Measurements from ENCODE around the gene FNTB. TPM values are rescaled to one million over a fixed set of nuclear protein-coding genes. Genes with fewer than 3 reads are reported as not detected.

Gene FNTB
- total RNA-seq, 1 donor from 2014 or later = 21.6 TPM

- no peaks in the 10 kb centered on the region for H3K27me3 Mint-ChIP-seq (ENCODE audit: low read depth)
- no peak for DNase-seq (ENCODE audit: low spot score)
- no peak overlapping the region for H3K27ac Mint-ChIP-seq (ENCODE audit: unreplicated experiment)
- H3K36me3 Mint-ChIP-seq (ENCODE audit: low read depth) = peaks cover 17% of the 10 kb centered on the region
- H3K4me1 Mint-ChIP-seq (ENCODE audit: low read depth) = peaks cover 33% of the 10 kb centered on the region
- H3K9me3 Mint-ChIP-seq (ENCODE audit: low read depth) = no peaks in the 10 kb centered on the region
- no peak overlapping the region for H3K4me3 Mint-ChIP-seq (ENCODE audit: unreplicated experiment)
- TF ChIP-seq, protein P1, sequence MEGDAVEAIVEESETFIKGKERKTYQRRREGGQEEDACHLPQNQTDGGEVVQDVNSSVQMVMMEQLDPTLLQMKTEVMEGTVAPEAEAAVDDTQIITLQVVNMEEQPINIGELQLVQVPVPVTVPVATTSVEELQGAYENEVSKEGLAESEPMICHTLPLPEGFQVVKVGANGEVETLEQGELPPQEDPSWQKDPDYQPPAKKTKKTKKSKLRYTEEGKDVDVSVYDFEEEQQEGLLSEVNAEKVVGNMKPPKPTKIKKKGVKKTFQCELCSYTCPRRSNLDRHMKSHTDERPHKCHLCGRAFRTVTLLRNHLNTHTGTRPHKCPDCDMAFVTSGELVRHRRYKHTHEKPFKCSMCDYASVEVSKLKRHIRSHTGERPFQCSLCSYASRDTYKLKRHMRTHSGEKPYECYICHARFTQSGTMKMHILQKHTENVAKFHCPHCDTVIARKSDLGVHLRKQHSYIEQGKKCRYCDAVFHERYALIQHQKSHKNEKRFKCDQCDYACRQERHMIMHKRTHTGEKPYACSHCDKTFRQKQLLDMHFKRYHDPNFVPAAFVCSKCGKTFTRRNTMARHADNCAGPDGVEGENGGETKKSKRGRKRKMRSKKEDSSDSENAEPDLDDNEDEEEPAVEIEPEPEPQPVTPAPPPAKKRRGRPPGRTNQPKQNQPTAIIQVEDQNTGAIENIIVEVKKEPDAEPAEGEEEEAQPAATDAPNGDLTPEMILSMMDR (IDR thresholded peaks at IDR 0.05) = no peak
Measured at GRCh38 chr14:65007202-65007601, 20.5 kb downstream of the FNTB start.

- Mint-ChIP-seq H3K27ac (ENCODE audit: unreplicated experiment) (no peak overlapping the region), H3K36me3 (ENCODE audit: low read depth) (peaks cover 24% of the 10 kb centered on the region), H3K4me1 (ENCODE audit: low read depth) (peaks cover 16% of the 10 kb centered on the region), H3K27me3 (ENCODE audit: low read depth) (no peaks in the 10 kb centered on the region), H3K4me3 (ENCODE audit: unreplicated experiment) (no peak overlapping the region), H3K9me3 (ENCODE audit: low read depth) (no peaks in the 10 kb centered on the region)
- no peak for DNase-seq (ENCODE audit: low spot score)
- TF ChIP-seq, protein P1 (IDR thresholded peaks at IDR 0.05) = no peak
Measured at GRCh38 chr14:65010211-65010931, 23.7 kb downstream of the FNTB start.

- no peaks in the 10 kb centered on the region for H3K9me3 Mint-ChIP-seq (ENCODE audit: low read depth)
- H3K27me3 Mint-ChIP-seq (ENCODE audit: low read depth) = no peaks in the 10 kb centered on the region
- no peak overlapping the region for H3K4me3 Mint-ChIP-seq (ENCODE audit: unreplicated experiment)
- no peak overlapping the region for H3K27ac Mint-ChIP-seq (ENCODE audit: unreplicated experiment)
- no peak for DNase-seq (ENCODE audit: low spot score)
- TF ChIP-seq, protein P1 (IDR thresholded peaks at IDR 0.05) = no peak
- peaks cover 4% of the 10 kb centered on the region for H3K4me1 Mint-ChIP-seq (ENCODE audit: low read depth)
- H3K36me3 Mint-ChIP-seq (ENCODE audit: low read depth) = peaks cover 30% of the 10 kb centered on the region
Measured at GRCh38 chr14:65011538-65011937, 24.8 kb downstream of the FNTB start.

DNA sequence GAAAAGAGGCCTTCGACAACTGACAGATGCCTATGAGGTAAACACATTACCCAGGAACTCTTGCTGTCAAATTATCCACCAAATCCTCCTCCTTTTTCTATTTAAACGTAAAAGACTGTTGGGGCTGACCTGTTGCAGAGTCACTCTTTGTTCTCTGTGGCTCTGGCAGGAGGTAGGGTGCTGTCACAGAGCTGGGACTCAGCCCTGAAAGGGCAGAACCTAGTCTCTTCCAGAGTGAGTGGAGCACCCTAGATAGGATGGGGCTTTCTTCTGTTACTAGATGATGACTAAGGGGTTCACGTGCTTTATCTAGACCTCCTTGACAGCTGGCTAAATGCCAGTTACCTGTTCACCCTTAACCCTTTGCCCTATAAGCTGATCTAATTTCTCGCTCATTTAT is 25.7 kb downstream of the FNTB start:
- Mint-ChIP-seq H3K36me3 (ENCODE audit: low read depth) (peaks cover 34% of the 10 kb centered on the region), H3K4me3 (ENCODE audit: unreplicated experiment) (no peak overlapping the region), H3K4me1 (ENCODE audit: low read depth) (no peaks in the 10 kb centered on the region), H3K27ac (ENCODE audit: unreplicated experiment) (no peak overlapping the region), H3K27me3 (ENCODE audit: low read depth) (no peaks in the 10 kb centered on the region), H3K9me3 (ENCODE audit: low read depth) (no peaks in the 10 kb centered on the region)
- TF ChIP-seq, protein P1 (IDR thresholded peaks at IDR 0.05) = no peak
- DNase-seq (ENCODE audit: low spot score) = no peak

- no peaks in the 10 kb centered on the region for H3K27me3 Mint-ChIP-seq (ENCODE audit: low read depth)
- no peak for DNase-seq (ENCODE audit: low spot score)
- no peaks in the 10 kb centered on the region for H3K9me3 Mint-ChIP-seq (ENCODE audit: low read depth)
- H3K36me3 Mint-ChIP-seq (ENCODE audit: low read depth) = peaks cover 21% of the 10 kb centered on the region
- no peak overlapping the region for H3K27ac Mint-ChIP-seq (ENCODE audit: unreplicated experiment)
- TF ChIP-seq, protein P1 (IDR thresholded peaks at IDR 0.05) = no peak
- H3K4me3 Mint-ChIP-seq (ENCODE audit: unreplicated experiment) = no peak overlapping the region
- H3K4me1 Mint-ChIP-seq (ENCODE audit: low read depth) = peaks cover 4% of the 10 kb centered on the region
Measured at GRCh38 chr14:65015391-65015790, 28.7 kb downstream of the FNTB start.
